OCI-LY1 (cell line): ENCODE measurements around the gene CEP164.

Experiments used
- EZH2 ChIP-seq: fragments of 200-600 bp; sonication (generic), shearing (Covaris generic); IDR thresholded peaks from 2 replicates; pipeline ENCODE4 v1.8.0; 2017; ENCODE audit warnings: borderline replicate concordance, mixed run types, mild to moderate bottlenecking, antibody characterized with exemption, low read length, moderate library complexity, mixed read lengths
- TF ChIP-seq, protein P1 (sequence below): fragments of 200-600 bp; sonication (generic), shearing (Covaris generic); IDR thresholded peaks from 2 replicates; pipeline ENCODE4 v1.5.1; 2017; ENCODE audit warnings: mild to moderate bottlenecking, antibody characterized with exemption, low read length, moderate library complexity, mixed read lengths

DNA sequence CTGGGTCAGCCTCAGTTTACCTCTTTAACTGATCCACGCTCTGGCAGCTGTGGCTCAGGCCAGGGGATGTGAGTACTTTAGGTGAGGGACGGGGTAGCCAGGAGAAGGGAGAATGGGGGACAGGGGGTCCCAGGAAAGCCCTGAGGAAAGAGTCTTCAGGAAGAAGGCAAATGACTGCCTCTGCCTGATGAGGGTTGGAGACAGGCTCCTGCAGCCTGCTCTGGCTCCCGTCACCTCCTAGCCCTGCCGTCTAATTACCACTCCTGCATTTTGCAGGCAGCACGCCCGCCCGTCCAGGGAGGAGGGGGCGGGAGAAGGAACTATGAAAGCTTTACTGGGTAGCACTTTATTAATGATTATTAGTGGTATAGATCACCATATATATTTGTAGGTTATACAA lies 116.6 kb downstream of the CEP164 start:
- TF ChIP-seq, protein P1, sequence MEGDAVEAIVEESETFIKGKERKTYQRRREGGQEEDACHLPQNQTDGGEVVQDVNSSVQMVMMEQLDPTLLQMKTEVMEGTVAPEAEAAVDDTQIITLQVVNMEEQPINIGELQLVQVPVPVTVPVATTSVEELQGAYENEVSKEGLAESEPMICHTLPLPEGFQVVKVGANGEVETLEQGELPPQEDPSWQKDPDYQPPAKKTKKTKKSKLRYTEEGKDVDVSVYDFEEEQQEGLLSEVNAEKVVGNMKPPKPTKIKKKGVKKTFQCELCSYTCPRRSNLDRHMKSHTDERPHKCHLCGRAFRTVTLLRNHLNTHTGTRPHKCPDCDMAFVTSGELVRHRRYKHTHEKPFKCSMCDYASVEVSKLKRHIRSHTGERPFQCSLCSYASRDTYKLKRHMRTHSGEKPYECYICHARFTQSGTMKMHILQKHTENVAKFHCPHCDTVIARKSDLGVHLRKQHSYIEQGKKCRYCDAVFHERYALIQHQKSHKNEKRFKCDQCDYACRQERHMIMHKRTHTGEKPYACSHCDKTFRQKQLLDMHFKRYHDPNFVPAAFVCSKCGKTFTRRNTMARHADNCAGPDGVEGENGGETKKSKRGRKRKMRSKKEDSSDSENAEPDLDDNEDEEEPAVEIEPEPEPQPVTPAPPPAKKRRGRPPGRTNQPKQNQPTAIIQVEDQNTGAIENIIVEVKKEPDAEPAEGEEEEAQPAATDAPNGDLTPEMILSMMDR = no peak
- TF ChIP-seq EZH2 = no peak
